ENCODE measurements around the gene ANKRD34A. TPM values are rescaled to one million over a fixed set of nuclear protein-coding genes. Genes with fewer than 3 reads are reported as not detected.

ANKRD34A gene
- total RNA-seq, 2 experiments from 2014 or later = 3.7 to 4.3 TPM

GRCh38 chr1:145912128-145912641, 52.2 kb downstream of the ANKRD34A start:
- H3K36me3 Mint-ChIP-seq (ENCODE audit: low read depth) = peaks cover 12% of the 10 kb centered on the region
- no peak for DNase-seq
- H3K27me3 Mint-ChIP-seq (ENCODE audit: low read depth) = no peaks in the 10 kb centered on the region
- CTCF ChIA-PET = interaction anchor here (0.7 to 7.4 kb wide), 3 partner anchors 15 to 65 kb away, joined by 3 to 76 read pairs (median 9); partner anchors contain the start of genes NUDT17, PIAS3 and RBM8A
- H3K9me3 Mint-ChIP-seq = no peaks in the 10 kb centered on the region
- H3K4me3 Mint-ChIP-seq = no peak overlapping the region
- H3K4me1 Mint-ChIP-seq (ENCODE audit: low read depth) = peaks cover 17% of the 10 kb centered on the region
- H3K27ac Mint-ChIP-seq = no peak overlapping the region
- intact Hi-C loops (cut with micrococcal nuclease) = loop anchor here (10.0 kb wide), 1 partner anchor 157 kb away; no protein-coding TSS in a partner anchor

Other genes with a start within 250 kb of the ANKRD34A start
- gene CD160, start 245.1 kb downstream of the ANKRD34A start, total RNA-seq = not detected
- 1 to 10 TPM; 7.5 to 8.0 TPM for gene RNF115, start 140.5 kb downstream of the ANKRD34A start, total RNA-seq
- gene POLR3C, start 140.4 kb downstream of the ANKRD34A start, total RNA-seq = 10 to 100 TPM; 18.8 to 19.2 TPM
- 1 to 10 TPM; 3.2 to 3.4 TPM for gene NUDT17, start 118.9 kb downstream of the ANKRD34A start, total RNA-seq
- gene PIAS3, start 105.5 kb downstream of the ANKRD34A start, total RNA-seq = 10 to 100 TPM; 19.1 to 19.6 TPM
- under 1 TPM; 0.19 to 0.20 TPM for gene ANKRD35, start 78.7 kb downstream of the ANKRD34A start, total RNA-seq
- gene ITGA10, start 54.5 kb downstream of the ANKRD34A start, total RNA-seq = under 1 TPM; 0.41 to 0.54 TPM
- 10 to 100 TPM; 18.0 to 19.0 TPM for gene PEX11B, start 45.9 kb downstream of the ANKRD34A start, total RNA-seq
- gene RBM8A, start 37.1 kb downstream of the ANKRD34A start, total RNA-seq = 100 to 1,000 TPM; 241 to 242 TPM
- gene LIX1L, start 6.6 kb downstream of the ANKRD34A start, total RNA-seq = 10 to 100 TPM; 43.6 to 44.3 TPM
- gene POLR3GL, start 115 bp upstream of the ANKRD34A start, total RNA-seq = 10 to 100 TPM; 32.0 to 34.0 TPM
- 10 to 100 TPM; 86.0 to 91.1 TPM for gene TXNIP, start 32.0 kb upstream of the ANKRD34A start, total RNA-seq
- not detected for gene HJV, start 57.2 kb upstream of the ANKRD34A start, total RNA-seq
- 1 to 10 TPM; 1.3 to 1.4 TPM for gene NBPF10, start 180.2 kb upstream of the ANKRD34A start, total RNA-seq